ENCODE measurements around the gene TYW5. TPM values are rescaled to one million over a fixed set of nuclear protein-coding genes. Genes with fewer than 3 reads are reported as not detected.

Gene TYW5, protein sequence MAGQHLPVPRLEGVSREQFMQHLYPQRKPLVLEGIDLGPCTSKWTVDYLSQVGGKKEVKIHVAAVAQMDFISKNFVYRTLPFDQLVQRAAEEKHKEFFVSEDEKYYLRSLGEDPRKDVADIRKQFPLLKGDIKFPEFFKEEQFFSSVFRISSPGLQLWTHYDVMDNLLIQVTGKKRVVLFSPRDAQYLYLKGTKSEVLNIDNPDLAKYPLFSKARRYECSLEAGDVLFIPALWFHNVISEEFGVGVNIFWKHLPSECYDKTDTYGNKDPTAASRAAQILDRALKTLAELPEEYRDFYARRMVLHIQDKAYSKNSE
- 6.7 and 7.7 TPM in 2 replicates for polyA plus RNA-seq (2014; cell fraction: cytosol; rRNA removed)
- 13.2 and 15.6 TPM in 2 replicates for polyA plus RNA-seq (2014; cell fraction: nucleus; rRNA removed)

DNA sequence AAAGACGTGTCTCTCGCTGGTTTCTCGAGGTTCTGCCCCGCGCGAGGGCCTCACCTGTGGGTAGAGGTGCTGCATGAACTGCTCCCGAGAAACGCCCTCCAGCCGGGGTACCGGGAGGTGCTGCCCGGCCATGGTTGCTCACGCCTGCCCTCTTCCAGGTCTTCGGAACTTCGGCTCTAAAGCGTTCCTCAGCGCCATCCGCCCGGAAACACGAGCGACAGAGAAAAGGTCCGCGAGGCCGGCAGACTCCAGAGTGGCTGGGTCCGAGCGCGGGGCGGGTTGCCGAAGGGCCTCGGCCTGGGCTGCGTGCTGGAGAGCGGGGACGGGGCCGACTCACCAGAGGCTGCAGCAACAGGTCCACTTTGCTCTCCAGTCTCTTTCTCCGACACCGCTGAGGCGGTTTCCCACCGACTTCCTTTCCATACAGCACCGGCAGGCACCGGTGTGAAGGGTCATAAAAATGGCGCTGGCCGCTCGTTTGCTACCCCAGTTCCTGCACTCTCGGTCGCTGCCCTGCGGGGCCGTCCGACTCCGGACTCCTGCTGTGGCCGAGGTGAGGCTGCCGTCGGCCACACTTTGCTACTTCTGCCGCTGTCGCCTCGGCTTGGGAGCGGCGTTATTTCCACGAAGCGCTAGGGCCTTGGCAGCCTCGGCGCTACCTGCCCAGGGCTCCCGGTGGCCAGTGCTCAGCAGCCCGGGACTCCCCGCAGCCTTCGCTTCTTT is at the start of gene TYW5, which contains the start of gene MAIP1:
Gene TYW5 (minus strand): TSS at position 153 of the 723 bp plus-strand sequence. CDS start 21 bp downstream, at position 132.
Gene MAIP1 (plus strand): TSS at position 244 of the 723 bp plus-strand sequence. CDS start 217 bp downstream, at position 461.
- peak; percentile 89 for DNase-seq (ENCODE audit: low spot score)

DNA sequence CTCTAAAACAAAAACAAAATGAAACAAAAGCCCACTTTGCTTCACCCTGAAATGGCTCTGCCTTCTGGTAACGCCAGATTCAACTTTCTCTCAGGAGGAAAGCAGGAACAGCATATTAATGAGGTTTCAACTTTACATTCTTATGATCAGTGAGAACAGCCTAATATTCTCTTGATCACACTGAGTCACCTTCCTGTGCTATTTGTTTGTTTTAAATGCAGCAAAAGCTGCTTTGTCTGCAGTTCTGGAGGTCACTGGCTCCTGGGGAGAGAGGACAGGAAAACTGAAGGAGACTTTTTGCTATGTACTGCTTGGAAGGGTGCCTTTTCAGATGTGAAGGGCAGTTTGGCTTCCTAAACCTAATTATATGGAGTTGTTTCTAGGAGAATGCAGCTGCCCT is 48.2 kb upstream of the TYW5 start:
- DNase-seq (ENCODE audit: low spot score) = no peak

DNA sequence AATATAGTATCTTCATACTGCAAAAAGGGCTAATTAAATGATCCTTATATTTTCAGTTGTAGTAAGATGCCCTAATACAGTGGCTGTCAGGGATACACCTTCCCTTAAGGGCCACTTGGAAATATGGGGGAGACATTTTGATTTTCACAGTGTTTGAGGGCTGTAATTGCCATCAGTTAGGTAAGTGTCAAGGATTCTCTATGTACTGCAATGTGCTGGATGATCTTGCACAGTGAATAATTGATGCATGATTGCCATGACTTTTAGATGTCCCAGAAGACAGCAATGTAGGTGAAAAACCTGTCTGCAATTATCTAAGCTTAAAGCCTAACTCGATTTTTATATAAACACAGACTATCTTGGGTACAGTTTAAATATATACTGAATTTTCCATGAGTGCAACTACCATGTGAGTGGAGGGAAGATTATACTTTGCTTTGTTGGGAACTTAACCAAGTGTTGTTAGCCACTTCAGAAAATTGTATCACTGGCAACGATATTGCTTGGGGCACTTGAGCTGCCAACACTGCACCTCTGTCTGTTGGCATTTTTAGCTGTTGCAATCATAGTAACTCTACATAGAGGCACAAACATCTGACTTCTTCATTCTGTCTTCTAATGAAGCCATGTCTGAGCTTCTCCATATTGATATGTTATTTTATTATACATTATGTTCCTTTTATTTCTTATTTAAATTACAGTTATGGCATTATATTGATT is 45.3 kb upstream of the TYW5 start:
- no peak for DNase-seq (ENCODE audit: low spot score)

DNA sequence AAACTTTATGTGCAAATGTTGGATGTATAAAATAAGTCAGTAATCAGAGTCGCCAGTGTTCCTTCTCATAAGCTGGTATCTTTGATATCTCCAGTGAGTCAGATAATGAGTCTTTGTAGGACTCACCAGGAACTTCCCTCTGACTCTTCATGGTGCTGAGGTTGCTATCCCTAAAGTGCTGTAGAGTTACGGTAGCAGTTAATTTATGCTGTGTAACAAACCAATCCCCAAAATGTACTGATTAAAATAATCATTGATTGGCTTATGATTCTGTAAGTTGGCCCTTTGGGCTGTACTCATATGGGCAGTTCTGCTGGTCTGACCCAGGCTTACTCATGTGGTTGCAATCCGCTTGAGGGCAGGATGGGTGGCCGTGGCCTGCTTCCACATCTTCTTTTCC is 43.9 kb upstream of the TYW5 start:
- DNase-seq (ENCODE audit: low spot score) = no peak

DNA sequence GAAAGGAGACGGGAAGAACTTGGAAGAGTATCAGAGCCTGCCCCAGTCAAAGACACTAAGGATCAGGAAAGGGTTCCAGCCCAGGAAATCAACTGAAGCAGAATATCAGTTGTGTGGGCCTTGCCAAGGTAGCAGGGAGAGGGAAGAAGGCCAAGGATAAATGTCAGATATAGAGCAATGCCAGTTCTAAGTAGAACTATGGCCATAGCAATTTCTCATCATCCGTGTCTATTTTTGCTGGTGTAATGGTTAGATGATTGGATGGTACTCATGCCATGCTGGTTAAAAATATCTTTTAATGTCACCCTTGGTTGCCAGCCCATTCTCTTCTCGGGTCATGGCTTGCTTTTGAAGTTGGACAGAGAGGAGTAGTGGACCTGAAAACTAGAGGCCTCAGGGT is 42.0 kb upstream of the TYW5 start:
- DNase-seq (ENCODE audit: low spot score) = no peak

DNA sequence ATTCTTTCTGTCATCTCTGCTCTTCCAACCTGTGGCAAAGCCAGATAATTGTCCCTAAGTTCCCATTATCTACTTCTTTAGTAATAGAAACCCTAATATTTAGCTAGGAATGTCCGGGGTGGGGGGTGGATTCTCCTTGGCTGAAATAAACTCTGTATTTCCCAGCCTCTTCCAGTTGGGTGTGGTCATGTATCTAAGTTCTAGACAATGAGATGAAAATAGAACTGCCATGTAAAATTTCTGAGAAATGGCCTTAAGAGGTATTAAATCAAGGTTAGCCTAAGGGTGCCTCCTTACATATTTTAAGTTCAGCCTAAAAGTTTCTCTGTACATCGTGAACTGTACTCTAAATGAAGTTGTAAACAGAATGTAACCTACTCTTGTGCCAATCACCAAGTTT is 39.6 kb upstream of the TYW5 start:
- DNase-seq (ENCODE audit: low spot score) = no peak

DNA sequence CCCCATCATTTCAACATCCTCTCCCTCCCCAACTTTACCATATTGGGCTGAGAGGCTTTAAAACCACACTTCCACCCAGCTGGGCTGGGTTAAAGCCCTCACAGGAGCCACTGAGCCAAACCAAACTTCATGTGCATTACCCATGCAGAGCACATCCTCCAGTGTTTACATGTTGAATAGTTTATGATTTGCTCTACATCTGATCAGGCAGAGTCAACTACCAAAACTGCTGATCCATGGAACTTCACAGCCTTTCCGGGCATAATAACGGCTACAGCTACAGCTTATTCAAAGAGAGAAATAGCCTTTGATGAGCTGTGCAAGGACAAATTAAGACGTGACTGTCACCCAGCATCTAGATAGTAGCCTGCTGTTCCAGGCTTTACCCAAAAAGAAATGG is 39.1 kb upstream of the TYW5 start:
- DNase-seq (ENCODE audit: low spot score) = no peak

DNA sequence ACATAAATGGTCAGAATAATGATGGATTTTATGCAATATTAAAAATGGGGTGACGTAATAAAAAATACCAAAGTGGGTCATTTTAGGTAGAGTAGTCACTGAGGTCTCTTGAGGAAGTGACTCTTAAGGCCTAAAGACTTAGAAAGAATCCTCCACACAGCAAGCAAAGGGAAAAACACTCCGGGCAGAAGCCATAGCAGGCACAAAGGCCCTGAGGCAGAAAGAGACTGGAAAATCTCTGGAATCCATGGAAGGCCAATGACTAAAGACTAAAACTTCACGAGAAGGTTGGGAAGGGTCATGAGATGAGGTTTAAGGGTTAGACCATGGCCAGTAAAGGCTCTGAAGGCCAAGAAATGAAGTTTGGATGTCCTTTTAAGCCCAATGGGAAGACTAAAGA is 37.0 kb upstream of the TYW5 start:
- no peak for DNase-seq (ENCODE audit: low spot score)

DNA sequence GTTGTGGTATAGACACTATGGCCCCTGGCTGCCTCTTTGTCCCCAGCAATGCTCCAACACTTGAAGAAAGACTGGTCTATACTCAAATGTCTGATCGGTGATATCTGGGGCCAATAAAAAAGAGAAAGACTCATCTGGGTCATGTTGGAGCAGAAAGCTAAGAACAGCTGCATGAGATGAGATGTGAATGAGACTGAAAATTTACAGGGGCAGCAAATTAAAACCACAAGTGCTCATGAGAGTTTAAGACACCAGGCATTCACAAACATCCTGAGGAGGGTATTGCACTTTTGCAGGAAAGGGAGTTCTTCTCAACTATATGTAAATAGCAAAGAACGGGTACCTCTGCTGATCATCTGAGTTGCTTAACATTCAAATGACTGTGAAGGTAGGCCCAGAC is 36.4 kb upstream of the TYW5 start:
- no peak for DNase-seq (ENCODE audit: low spot score)

DNA sequence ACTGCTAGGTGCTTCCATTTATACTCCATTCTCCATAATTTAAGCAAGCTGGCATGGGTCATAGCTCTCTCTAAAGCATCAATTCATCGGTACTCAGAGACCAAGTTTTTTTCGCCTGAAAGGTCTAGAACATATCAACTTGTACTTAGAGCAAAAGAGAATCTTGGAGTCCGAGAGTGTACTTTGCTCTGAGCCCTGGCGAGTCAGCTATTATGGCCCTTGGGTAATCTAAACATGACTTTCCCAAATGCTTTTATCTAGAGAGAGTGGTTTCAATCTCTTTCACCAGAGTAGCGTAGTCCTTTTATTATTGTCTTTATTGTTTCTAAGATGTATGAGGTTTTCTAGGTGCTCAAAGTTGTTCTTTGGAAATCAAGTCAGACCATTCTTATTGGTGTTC is 34.5 kb upstream of the TYW5 start:
- no peak for DNase-seq (ENCODE audit: low spot score)

DNA sequence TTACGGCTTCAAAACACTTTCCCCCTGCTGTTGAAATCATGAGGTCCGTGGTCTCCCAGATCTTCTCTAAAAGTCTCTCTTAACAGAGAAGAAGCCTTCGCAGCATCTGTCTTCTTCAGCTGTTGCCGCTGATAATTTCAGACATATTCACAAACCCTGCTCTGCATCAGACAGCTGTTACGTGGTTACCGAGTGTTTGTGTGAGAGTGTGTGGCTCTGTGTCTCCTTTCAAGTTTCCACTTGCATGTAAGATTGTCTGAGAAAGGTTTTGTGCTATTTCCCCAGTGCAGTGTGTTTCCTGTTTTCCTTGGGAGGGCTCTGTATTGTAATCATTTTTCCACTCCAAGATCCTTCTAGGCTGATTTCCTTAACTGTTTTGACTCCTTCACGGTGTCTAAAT is 32.9 kb upstream of the TYW5 start:
- DNase-seq (ENCODE audit: low spot score) = peak; percentile 45

DNA sequence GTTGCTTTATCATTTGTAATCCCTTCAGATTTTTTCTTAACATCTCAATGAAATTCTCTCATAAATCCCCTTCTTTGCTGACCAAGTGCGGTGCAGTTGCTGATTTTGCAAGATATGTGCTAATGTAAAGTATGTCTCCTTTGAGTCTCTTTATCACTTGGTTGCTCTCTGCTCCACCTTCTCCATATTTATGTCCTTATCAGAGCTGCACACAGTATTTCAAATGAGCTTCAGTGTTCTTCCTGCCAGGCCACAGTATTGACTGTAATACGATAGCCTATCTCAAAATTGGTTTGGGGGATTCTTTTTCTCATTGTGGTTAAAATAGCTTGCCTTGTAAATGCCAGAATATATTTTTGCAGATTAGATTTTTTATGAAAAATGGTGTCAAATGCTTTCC is 32.3 kb upstream of the TYW5 start:
- DNase-seq (ENCODE audit: low spot score) = peak; percentile 25

DNA sequence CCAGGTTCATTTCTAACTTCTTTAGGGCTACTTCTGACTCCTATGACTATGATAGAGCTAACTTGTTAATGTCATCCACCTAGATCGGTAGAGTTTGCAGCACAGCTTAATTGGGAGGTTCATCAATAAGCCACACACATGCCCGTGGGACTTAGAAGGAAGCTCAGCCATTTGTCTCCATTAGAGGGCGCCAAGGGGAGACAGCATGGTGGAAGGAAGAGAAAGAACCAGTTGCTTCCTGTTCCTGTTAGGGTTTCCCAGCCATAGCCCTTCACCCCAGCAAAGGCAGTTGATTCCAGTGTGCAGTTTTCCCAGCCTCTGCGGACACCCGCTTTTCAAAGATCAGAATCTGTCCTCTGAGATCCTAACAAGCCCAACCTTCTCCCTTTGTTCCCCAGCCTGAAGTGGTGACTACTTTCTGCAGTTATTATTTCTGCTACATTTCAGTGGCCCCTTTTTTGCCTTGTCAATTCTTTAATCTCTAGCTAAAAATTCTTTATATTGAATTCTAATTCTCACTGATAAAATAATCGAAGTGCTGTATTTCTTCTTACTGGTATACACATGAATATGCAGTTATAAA is 30.4 kb upstream of the TYW5 start:
- peak; percentile 81 for DNase-seq (ENCODE audit: low spot score)

DNA sequence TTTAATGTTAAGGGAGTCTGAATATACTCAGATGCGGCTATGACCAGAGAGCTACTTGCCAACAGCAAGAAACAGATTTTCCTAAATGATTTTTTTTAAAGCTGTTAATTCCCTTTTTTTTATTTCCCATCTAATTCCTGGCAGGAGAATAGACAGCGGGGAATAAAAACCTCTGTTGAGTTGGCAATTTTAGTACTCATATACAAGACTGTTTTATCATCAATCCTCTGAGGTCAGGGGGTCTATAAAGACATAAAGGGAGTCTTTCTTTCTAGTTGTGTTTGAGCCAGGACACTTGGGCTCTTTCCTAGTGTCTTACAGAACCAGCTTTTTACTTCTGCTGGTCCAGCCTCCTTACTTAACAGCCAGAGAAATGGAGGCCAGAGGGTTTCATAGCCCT is 29.5 kb upstream of the TYW5 start:
- DNase-seq (ENCODE audit: low spot score) = no peak

DNA sequence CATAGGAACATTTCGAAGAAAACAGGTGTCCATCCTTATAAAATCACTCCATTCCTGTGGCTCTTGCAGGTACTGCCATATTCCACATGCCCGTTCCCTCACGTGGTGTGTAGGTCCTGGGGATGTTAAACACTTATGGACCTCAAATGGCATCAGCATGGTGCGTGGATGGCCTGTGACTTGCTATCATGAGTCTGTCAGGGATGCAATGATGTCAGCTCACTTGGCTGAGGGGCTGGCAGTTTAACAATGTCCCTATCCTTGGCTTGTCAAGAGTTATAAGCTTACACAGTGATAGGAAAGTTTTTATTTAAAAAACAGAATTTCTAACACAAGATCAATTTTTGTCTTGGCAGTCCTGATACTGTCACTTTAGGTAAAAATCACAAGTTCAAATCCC is 28.9 kb upstream of the TYW5 start:
- DNase-seq (ENCODE audit: low spot score) = no peak

DNA sequence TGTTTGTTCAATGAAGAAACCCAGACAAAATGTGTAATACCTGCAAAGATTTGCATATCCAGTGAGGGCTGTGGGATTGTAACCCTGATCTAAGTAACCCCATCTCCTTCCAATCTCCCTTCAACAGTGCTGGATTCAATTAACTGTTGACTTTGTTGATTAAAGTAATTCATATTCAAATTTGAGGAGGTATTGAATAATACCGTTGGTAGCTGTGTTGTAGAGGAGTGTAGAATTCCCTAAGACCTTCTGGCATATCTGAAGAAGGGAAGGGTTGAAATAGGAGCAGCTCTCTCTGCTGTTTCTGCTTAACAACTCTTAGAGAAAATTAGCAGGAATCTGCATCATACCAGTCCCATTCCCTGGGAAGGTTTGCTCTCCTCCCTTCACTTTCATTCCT is 28.2 kb upstream of the TYW5 start:
- no peak for DNase-seq (ENCODE audit: low spot score)

DNA sequence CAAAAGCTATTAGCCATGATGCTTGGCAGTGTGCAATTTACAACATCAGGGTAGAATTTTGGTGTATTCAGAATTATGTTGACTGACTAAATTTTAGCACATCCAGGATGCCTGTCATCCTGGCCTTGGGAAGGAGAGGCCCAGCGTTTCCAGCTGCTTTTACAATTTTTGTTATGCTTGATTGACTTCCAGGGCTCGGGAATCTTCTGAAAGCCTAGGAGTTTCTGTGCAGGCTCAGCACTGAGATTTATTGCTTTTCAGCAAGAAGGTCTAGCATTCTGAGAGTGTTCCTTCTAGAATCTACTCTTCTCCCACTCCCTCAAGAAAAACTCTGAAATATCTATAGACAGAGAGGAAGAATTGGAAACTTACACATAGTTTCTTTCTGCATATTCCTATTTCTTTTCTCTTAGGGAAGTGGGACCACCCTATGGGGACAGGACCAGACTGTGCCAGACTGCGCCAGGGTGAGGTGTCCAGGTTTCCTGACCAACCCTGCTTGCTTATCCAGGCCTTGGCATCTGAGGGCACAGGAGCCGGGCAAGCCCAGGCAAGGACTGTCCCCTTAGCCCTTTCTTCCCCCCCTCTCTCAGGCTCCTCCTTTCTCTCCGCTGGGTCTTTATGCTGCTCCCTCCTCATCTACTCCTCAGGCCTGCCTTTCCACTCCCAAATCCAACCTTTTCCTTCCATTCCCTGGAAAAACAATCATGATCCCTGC is 27.0 kb upstream of the TYW5 start:
- no peak for DNase-seq (ENCODE audit: low spot score)

DNA sequence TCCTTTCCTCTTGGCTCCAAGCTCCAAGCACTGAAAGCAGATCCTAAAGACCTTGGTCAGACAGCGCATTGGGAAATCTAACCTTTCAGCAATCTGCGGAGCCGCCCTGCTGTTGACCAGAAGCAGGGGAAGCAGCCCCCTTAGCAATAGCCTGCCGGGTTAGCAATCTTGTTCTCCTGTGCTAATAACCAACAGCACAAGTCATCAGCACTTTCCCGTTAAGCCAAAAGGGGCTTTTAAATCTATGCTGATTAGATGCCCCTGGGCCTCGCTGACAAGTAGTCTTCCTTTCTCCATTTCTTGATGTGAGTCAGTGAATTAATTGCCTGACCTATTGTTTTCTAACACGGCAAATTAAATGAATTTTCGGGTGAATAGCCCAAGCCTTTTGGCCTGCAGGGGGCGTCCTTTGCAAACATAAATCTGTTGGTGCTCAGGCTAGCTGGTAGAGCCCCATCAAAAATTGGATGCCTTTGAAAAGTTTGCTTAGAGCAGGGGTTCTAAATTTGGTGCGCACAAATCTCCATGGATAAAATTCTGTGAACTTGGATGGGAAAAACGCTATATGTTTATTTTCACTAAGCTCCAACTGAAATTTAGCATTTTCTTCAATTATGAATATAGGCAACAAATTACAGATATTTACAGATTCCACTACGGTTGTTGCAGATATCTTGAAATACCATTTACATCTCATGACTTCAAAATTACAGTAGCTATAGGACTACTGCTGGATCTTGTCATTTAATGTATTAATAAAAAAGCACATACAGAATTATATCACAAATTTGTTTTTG is 24.7 kb upstream of the TYW5 start:
- peak; percentile 70 for DNase-seq (ENCODE audit: low spot score)

DNA sequence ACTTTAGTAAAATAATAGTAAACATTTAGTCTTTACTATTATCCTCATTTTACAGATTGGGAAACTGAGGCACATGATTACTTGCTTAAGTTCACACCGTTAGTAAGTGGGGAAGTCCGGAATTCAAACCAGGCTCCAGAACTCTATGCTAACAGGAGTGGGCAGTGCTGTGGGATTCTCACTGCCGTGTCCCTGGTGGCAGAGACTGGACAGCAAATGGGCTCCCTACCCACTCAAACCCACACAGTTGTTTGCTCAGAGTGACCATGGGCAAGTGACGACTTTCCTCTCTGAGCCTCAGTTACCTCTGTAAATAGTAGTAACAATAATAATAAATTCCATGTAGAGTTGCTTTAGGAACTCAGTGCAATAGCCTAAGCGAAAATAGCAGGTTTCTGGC is 24.1 kb upstream of the TYW5 start:
- DNase-seq (ENCODE audit: low spot score) = no peak

DNA sequence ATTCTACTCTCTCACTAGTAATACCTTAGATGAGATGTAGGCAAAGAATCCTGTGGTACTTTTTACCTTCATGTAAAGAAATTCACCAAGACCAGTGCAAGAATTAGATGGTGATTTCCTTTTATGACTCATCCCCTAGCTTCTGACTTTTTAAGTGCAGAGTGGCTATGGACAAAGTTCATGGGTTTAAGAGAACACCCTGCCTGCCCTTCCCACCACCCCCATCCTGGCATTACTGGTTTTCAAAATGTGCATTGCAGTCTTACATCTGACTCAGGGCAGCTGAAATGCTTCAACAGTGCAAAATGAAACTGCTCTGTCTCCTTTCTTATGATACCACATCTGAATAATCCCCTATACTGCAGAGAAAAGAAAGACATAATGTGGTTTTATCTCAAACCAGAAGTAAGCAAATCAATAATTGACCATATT is 22.7 kb upstream of the TYW5 start:
- no peak for DNase-seq (ENCODE audit: low spot score)
